Measurements from ENCODE around the gene LCK. TPM values are rescaled to one million over a fixed set of nuclear protein-coding genes. Genes with fewer than 3 reads are reported as not detected.

LCK gene
- total RNA-seq, 1 donor from 2014 or later: 8.2 TPM

DNA sequence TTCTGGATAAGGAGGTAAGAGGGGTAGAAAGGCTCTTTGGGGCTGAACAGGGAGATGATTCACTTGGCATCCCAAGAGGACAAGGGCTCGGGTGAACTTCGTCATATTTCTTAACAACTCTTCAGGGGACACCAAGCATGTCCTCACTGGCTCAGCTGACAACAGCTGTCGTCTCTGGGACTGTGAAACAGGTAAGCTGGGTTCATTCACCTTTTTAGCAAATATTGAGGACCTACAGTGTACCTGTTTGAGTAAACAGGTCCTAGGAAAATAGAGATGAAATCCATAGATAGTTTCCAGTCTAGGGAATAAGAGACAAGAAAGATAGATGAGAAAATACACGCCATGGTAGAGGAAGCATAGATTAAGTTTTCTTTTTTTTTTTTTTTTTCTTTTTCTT is 26.8 kb upstream of the LCK start:
- TF ChIP-seq, protein P1, sequence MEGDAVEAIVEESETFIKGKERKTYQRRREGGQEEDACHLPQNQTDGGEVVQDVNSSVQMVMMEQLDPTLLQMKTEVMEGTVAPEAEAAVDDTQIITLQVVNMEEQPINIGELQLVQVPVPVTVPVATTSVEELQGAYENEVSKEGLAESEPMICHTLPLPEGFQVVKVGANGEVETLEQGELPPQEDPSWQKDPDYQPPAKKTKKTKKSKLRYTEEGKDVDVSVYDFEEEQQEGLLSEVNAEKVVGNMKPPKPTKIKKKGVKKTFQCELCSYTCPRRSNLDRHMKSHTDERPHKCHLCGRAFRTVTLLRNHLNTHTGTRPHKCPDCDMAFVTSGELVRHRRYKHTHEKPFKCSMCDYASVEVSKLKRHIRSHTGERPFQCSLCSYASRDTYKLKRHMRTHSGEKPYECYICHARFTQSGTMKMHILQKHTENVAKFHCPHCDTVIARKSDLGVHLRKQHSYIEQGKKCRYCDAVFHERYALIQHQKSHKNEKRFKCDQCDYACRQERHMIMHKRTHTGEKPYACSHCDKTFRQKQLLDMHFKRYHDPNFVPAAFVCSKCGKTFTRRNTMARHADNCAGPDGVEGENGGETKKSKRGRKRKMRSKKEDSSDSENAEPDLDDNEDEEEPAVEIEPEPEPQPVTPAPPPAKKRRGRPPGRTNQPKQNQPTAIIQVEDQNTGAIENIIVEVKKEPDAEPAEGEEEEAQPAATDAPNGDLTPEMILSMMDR (conservative IDR thresholded peaks at IDR 0.05; ENCODE audit: low read depth, low read length): no peak
- no peak overlapping the region for H3K4me3 ChIP-seq (ENCODE audit: low read depth, low read length)
- DNase-seq (ENCODE audit: low read depth): no peak

DNA sequence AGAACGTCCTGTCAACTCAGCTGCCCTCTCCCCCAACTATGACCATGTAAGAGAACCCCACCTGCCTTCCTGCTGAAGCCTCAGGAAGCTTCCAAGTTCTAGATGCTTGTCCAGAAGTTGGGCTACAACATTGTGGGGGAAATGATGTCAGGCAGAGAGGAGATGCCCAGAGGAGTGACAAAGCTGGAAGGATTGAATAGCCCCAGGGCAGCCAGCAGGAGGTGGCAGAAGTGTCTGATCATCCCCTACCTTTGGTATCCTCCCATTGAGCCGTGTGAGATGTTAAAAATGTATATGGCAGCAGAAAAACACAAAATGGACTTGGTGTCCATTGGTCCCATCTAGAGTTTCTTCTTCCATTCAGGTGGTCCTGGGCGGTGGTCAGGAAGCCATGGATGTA is 22.3 kb upstream of the LCK start:
- no peak overlapping the region for H3K4me3 ChIP-seq (ENCODE audit: low read depth, low read length)
- DNase-seq (ENCODE audit: low read depth): no peak
- TF ChIP-seq, protein P1 (conservative IDR thresholded peaks at IDR 0.05; ENCODE audit: low read depth, low read length): no peak

DNA sequence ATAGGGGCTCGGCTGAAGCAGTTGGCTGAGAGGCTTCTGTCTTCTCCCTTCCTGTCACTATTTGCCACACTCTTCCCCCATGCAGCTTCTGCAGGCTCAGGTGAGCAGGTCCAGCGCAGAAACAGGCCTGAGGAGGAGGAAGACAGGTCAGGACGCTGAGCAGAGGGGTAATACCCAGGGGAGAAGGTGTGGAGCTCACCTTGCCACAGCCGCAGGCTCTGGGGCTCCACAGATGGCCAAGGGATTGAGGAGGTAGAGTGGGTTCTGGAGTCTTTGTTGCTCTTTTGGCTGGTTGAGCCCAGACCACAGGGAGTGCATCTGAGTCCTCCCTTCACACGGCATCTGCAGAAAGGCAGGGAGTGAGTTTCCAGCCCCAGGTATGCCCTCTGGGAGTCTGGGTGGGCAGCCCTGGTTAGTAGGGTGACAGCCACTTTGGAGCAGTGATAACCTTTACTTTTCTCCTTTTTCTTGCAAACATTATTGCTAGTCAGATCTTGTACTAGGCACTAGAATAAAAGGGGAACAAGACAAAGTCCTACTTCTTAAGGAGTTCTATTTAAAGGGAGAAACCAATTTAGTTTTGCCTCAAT is 19.1 kb upstream of the LCK start:
- DNase-seq (ENCODE audit: low read depth): no peak
- TF ChIP-seq, protein P1 (conservative IDR thresholded peaks at IDR 0.05; ENCODE audit: low read depth, low read length): no peak
- no peak overlapping the region for H3K4me3 ChIP-seq (ENCODE audit: low read depth, low read length)

DNA sequence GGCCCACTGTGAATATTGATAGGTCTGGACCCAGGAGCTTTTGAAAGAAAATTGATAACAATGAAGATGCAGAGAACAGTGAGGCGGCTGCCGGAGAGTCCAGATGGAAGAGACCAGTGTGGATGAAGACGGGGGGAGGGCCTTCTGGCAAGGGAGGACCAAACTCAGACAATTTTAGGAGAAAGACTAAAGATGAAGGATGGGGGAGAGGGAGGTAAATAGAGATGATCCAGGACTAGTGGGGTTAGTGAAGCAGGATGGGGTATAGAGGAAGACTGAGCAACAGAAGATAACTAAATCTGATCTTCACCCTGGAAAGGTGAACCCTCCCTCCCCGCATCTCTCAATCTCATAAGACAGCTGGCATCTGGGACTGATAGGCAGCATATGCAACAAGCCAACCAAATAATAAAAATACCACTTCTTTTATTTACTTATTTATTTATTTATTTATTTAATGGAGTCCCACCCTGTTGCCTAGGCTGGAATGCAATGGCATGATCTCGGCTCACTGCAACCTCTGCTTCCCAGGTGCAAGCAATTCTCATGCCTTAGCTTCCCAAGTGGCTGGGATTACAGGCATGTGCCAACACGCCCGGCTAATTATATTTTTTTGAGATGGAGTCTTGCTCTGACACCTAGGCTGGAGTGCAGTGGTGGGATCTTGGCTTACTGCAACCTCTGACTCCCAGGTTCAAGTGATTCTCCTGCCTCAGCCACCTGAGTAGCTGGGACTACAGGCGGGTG is 18.3 kb upstream of the LCK start:
- no peak overlapping the region for H3K4me3 ChIP-seq (ENCODE audit: low read depth, low read length)
- TF ChIP-seq, protein P1 (conservative IDR thresholded peaks at IDR 0.05; ENCODE audit: low read depth, low read length): no peak
- no peak for DNase-seq (ENCODE audit: low read depth)

DNA sequence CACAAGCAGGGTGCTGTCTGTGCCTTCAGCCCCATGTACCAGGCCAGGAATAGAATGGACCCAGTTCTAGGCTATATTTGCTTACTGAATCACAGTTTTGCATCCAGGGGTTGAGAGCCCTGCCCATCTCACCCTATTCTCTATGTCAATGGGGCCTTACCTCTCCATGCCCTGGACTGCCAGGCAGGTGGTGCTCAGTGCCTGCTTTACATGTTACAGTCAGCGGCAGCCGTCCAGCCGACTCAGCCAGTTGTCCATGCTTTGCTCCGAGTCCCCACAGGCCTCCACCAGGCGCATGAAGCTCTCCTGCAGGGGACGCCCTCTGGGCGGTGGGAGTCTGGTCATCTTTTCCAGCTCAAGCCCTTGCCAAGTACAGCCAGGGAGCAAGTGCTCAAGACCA is 16.3 kb upstream of the LCK start:
- TF ChIP-seq, protein P1 (conservative IDR thresholded peaks at IDR 0.05; ENCODE audit: low read depth, low read length): no peak
- DNase-seq (ENCODE audit: low read depth): no peak
- no peak overlapping the region for H3K4me3 ChIP-seq (ENCODE audit: low read depth, low read length)

DNA sequence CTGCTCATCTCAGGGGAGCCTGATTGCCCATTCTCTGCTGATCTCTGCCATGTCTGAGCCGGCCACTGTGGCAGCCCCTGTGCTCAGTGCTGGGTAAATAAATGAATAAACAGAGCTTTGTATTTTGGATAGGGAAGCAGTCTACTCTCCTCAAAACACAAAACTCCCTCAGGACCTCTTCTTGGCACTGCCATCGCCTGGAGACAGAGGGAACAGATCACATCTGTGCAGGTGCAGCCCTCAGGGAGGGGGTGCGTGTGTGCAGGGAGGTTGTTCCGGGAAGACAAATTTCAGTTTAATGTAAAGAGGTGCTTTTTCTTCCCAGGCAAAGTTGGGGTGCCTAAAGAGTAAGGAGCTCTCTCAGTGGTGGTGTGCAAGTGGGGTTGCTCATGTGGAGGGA is 11.7 kb upstream of the LCK start:
- no peak overlapping the region for H3K4me3 ChIP-seq (ENCODE audit: low read depth, low read length)

More for the DNA sequence above, 11.7 kb upstream of the LCK start:
- TF ChIP-seq, protein P1 (conservative IDR thresholded peaks at IDR 0.05; ENCODE audit: low read depth, low read length): no peak
- DNase-seq (ENCODE audit: low read depth): no peak
